OCI-LY1 (cell line): ENCODE data around the gene HHIPL1.

Source experiments
- CTCF ChIP-seq: fragments of 200-600 bp; sonication (generic), shearing (Covaris generic); IDR thresholded peaks from 2 replicates; pipeline ENCODE4 v1.5.1; 2017; ENCODE audit warnings: mild to moderate bottlenecking, antibody characterized with exemption, low read length, moderate library complexity, mixed read lengths
- EZH2 ChIP-seq: fragments of 200-600 bp; sonication (generic), shearing (Covaris generic); IDR thresholded peaks from 2 replicates; pipeline ENCODE4 v1.8.0; 2017; ENCODE audit warnings: borderline replicate concordance, mixed run types, mild to moderate bottlenecking, antibody characterized with exemption, low read length, moderate library complexity, mixed read lengths

GRCh38 chr14:99688629-99689028 is 43.7 kb downstream of the HHIPL1 start:
- no peak for TF ChIP-seq EZH2
- TF ChIP-seq CTCF, result no peak
